MV-4-11 (cell line): ENCODE results near the gene PSME2.
A peak's percentile ranks its signal among the peaks of the same experiment; 100 is the strongest.
"Not testable (repeated sequence)": the region's sequence is repeated elsewhere in the genome, so short reads cannot be mapped to it uniquely, and the experiment has no call there.

Experiments used
- DNase-seq: peaks from one replicate; lab custom pipeline; 2025; lab: John Stamatoyannopoulos, UW

PSME2 gene

DNA sequence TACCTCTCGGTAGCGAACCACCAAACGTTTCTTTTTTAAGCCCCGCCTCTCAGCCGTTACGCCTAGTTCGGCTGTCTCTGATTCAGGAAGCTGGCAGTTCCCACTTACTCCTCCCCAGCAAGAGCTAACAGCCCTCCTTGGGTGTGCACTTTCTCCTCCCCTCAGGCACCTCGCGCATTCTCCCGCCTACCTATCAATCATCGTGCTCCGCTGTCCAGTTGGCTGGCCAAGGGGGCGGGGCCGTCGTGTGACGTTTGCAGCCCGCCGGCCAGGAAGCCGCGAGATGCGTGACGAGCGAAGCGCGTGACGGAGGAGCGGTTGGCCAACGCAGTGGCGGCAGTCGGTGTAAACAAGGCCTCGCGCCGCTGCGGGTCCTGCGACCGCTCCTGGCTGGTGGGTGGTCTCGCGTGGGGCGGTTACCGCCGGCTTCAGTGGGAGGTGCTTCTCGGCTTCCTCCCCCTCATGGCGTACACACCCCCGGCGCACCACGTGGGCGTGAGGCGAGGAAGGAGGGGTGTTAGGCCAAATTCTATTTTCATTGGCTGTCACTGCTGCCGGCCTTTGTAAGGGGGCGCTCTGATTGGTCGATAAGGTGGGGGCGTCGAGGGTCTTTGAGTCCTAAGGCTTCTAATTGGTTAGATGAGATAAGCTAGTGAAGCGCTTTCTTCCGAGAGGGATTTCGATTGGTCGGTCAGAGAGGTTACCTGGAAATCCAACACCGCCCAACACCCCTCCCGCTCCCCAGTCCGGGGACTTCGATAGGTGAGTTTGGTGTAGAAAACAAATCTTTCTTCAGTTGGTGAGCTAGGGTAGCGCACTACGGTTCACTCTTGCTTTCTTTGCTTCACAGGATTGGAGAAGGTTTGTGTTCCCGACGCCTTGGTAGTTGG, 31.6 kb downstream of the PSME2 start, which contains the start of the genes DCAF11 and NRL:
DCAF11 (plus strand) TSS at position 246 of the 890 bp plus-strand sequence. CDS start 818 bp downstream, outside the sequence.
NRL (minus strand) TSS at position 418 of the 890 bp plus-strand sequence. CDS start 32,101 bp downstream, outside the sequence.
- peak; percentile 100 for DNase-seq

DNA sequence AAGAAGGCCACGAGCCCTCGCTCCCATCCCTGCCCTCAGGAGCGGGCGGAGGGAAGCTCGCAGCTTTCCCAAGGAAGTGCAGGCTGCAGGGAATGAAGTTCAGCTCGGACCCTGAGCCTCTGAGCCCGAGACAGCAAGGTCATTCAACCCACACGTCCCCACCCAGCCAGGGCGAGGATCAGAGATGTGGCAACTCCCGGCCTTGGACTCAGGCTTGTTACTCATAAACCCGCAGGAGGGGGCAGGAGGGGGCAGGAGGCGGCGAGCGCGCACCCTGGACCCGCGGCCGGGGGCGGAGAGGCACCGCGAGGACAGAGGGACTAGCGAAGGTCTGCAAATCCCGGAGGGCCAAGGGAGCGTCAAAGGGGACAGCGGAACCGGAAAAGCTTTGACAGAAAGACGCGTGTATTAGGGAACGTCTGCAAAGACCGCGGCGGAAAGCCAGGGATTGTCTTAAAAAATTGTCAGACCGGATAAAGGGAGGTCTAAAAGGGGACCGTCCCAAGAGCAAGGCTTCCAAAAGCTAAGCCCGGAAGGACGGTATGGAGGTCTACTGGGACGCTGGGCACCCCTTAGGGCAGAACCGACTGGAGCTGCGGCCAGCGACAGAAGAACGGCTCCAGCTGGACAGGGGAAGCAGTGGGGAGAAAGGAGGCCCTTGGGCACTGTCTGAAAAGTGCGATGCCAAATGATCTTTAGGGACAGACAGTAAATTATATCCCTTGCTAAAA, 32.4 kb downstream of the PSME2 start:
- peak; percentile 96 for DNase-seq

DNA sequence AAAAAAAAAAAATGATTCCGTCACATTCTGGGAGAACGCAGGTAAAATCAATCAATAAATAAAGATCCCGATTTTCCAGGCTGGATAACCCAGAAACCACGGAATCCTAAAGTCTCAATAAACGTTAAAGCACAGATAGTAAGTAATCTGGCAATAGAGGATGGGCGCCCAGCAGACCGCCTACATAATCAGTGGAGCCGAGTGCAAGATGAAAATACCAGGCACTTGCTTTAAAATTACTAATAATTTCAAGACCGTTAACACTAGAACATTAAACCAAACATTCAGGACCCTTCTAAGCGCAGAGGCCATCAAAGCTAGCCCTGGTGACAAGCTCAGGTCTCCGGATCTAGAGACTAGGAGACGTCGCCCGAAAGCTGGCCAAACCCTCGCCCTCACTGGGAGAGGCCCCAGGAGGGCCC, 33.0 kb downstream of the PSME2 start:
- DNase-seq = no peak

DNA sequence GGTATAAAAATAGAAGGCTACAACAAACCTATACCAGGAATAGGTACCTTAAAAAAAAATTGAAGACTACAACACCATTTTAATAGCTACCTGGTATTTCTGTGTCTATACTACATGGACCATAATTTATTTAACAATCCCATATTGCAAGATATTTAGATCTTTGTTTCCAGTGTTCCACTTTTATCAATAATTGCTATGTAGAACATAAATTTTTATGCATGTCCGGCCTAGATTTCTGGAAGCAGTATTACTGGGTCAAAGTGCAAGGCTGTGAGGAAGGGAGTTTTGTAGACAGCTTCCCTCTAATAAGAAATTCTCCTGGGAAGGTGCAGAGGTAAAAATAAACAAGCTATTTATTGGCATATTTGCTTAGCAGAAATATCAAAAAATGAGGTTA, 35.9 kb downstream of the PSME2 start:
- DNase-seq = no peak

DNA sequence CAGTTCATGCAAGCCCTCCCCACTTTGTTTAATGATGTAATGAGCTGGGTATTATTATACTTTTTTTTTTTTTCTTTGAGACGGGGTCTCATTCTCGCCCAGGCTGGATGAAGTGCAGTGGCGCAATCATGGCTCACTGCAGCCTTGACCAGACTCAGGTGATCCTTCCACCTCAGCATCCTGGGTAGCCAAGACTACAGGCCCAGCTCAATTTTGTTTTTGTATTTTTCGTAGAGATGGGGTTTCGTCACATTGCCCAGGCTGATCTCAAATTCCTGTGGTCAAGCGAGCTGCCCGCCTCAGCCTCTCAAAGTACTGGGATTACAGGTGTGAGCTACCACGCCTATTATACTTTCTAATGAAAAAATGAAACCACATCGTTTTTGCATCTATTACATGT, 36.4 kb downstream of the PSME2 start:
- DNase-seq = no peak

DNA sequence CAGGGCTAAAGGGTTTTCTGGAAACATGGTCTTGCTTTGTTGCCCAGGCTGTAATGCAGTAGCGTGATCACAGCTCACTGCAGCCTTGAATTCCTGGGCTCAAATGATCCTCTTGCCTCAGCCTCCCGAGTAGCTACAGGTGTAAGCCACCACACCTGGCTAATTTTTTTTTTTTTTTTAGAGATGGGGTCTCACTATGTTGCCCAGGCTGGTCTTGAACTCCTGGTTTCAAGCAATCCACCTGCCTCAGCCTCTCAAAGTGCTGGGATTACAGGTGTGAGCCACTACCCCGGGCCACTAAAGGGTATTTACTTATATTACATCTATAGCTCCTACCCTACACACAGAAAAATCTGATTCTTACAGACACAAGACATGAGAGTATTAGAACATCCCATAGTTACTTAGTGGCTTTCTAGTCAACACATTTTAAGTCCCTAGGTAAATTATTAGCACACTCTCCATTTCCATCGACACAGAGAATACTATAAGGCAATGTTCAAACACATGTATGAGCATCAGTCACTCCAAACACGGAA, 38.0 kb downstream of the PSME2 start:
- DNase-seq = no peak

DNA sequence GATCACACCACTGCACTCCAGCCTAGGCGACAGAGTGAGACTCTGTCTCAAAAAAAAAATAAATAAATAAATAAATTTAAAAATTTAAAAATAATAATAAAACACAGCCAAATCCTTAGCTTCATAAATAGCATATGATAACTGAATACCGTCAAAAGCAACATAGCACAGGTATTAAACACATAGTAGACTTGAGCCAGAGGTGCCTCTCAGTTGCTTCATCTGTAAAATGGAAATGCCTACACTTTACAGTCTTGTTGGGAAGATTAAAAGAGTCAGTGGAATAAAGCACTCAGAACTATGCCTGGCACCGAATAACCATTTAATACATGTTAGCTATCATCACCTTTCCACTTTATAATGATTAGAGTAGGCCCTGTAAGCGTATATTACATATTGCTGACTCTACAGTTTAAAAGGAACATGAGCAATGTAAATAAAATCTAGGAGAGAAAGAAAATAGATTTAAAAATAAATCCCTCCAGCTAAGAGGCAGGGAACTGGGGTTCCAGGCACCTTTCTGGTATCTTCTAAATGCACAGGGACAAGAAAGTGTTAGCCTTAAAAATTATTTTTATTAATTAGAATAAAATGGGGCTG, 39.6 kb downstream of the PSME2 start:
- no peak for DNase-seq

DNA sequence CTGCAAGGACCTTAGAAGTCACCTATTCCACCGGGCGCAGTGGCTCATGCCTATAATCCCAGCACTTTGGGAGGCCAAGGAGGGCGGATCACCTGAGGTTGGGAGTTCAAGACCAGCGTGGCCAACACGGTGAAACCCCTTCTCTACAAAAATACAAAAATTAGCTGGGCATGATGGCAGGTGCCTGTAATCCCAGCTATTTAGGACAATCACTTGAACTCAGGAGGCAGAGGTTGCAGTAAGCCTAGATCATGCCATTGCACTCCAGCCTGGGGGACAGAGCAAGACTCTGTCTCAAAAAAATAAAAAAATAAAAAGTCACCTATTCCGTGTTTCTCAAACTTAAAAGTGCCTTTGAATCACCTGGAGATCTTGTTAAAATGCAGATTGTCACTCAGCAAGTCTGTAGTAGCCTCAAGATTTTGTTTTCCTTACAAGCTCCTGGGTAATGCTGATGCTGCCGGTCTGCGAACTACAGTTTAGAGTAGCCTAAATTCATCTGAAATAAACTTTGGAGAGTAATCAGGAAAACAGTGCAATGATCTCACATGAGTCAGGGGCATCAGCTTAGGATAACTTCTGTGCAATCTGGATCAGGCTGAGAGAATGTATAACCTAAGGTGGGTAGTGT, 40.7 kb downstream of the PSME2 start:
- not testable (repeated sequence) for DNase-seq

DNA sequence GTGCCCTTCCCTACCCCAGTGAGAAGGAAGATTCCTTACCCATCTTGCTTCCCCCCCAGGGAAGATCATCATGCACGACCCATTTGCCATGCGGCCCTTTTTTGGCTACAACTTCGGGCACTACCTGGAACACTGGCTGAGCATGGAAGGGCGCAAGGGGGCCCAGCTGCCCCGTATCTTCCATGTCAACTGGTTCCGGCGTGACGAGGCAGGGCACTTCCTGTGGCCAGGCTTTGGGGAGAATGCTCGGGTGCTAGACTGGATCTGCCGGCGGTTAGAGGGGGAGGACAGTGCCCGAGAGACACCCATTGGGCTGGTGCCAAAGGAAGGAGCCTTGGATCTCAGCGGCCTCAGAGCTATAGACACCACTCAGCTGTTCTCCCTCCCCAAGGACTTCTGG, 43.0 kb downstream of the PSME2 start:
- no peak for DNase-seq

DNA sequence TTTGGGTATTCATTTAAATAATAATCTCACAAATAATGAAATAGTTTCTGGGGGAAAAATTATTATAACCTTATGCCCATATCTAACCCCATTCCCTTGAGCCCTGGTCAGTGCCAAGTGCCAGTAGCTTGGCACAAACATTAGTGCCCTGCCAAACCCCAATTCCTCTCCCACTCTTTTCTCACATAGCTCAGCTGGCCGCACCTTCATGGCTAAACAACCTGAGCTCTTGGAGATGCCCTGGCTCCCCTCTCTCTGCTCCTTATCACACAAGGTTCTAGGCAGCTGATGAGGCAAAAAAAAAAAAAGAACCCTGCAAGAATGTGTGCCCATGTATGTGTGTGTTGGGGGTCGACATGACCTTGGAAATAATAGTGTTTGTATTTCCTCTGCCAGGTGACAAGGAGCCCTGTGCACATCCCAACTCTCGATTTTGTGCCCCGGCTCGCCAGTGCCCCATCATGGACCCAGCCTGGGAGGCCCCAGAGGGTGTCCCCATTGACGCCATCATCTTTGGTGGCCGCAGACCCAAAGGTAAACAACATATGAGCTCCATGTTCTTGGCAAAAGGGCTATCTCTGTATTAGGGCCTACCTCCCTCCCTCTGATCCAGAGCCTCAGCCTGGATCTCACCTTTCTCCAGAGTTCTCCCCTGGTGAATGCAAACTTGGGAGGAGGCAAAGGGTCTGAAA, 43.9 kb downstream of the PSME2 start:
- no peak for DNase-seq

DNA sequence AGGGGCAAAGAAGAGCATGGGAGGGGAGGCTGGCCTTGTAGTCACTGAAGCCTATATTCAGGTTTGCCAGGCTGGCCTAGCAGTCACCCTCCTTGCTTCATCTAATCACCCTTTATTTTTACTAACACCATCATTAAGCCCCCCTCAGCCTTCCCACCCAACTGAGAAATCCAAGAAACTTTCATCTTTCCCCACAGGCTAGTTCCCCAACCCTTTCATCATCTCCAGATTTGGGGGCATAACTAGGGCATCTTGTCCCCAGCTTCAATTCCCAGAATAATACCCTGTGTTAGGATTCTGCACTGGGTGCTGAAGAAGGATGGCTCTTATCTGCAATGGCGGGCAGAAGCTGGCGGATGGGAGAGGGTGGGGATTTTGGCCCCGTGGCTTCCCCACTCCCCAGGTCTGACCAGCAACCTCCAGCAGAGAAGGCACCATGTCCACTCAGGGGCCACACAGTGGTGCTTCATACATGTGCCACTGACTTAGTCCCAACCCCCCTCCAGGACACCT, 45.4 kb downstream of the PSME2 start:
- no peak for DNase-seq

DNA sequence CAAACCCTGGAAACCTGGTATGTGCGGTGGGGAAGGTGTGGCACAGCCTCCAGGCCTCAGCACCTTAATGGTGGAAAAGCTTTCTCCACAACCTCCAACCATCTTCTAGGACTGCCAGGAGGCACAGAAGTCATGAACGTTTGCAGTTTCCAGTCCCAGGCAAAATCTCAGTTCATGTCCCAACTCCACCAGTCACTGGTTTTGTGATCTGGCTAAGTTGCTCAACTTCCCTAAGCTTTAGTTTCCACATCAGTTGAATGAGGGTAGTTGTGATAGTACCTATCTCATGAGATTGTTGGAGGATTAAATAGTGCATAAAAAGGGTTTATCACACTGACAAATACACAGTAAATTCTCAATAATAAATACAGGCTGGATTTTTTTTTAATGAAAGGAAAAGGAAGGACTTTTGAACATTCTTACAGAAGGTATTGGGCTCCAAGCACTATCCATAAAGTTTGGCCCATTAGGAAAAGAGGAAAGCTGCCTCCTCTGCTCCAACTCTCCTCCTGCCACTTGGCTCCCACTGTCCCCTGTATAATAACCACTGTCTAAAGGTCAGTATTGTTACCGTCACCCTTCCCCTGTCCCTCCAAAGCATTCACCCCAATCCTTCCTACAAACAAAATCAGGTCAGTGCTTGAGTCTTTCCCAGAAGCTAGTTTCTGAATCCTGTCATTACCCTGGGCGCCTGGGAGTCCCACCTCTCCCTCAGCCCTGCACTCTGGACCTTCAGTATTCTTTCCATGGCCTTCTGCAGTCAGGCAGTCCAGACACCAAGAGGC, 46.0 kb downstream of the PSME2 start:
- DNase-seq = peak; percentile 34

DNA sequence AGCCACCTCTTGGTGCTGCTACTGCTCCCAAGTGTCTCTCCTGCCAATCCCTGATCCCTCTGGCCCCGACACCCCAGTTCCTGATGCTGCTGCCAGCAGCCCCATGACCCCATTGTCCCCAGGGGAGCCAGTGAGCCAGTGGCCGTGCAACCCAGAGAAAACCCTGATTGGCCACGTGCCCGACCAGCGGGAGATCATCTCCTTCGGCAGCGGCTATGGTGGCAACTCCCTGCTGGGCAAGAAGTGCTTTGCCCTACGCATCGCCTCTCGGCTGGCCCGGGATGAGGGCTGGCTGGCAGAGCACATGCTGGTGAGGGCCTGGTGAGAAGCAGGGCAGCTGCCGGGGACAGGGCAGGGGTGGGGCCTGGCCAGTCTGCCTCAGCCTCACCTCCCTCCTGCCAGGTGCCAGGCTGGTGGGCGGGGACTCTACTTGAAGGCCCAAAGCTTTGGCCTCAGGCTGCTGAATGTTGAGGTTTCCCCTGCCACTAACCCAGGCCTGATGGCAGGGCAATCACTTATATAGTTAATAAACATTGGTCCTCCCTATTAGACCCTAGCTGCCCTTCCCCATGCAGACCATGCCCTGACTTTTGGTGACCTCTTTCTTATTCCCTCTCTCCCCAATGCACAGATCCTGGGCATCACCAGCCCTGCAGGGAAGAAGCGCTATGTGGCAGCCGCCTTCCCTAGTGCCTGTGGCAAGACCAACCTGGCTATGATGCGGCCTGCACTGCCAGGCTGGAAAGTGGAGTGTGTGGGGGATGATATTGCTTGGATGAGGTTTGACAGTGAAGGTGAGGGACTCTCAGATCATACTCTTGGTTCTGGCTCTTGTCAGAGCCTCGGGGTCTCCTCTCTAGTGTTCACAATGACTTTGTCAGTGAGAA, 47.2 kb downstream of the PSME2 start:
- no peak for DNase-seq

DNA sequence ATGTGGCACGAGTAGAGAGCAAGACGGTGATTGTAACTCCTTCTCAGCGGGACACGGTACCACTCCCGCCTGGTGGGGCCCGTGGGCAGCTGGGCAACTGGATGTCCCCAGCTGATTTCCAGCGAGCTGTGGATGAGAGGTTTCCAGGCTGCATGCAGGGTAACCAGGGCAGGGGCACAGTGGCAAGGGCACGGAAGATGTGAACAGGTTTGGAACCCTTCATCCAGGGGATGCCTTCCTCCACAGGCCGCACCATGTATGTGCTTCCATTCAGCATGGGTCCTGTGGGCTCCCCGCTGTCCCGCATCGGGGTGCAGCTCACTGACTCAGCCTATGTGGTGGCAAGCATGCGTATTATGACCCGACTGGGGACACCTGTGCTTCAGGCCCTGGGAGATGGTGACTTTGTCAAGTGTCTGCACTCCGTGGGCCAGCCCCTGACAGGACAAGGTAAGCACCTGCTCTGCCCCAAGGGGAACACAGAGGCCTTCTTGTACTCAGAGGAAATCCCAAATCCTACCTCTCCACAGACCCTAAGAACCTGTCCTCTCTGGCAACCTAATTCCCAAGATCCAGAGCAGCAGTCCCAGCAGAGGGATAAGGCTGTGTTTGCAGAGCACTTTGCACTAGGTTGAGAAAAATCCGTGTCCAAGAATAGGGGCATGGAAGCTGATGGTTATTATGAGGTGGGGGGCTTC, 48.0 kb downstream of the PSME2 start:
- DNase-seq = no peak

DNA sequence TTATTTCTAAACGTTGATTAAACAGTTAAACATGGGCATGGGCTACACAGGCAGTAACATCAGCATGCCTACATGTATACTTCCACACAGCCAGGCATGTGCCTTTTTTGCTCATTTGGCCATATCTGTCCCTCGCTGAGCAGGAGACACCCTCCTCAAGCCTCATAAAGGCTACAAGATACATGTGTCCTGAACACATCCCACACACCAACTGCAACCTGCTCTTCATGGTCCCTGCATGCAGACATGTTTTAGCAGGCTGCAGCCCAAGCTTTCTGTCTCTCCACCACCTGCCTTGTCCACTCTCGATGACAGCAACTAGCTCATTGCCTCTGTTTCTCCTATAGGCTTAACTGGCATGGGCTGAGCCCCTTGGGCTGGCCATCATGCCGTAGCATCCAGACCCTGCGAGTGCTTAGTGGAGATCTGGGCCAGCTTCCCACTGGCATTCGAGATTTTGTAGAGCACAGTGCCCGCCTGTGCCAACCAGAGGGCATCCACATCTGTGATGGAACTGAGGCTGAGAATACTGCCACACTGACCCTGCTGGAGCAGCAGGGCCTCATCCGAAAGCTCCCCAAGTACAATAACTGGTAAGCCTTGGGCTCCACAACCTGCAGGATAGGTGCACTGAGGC, 49.7 kb downstream of the PSME2 start:
- no peak for DNase-seq

DNA sequence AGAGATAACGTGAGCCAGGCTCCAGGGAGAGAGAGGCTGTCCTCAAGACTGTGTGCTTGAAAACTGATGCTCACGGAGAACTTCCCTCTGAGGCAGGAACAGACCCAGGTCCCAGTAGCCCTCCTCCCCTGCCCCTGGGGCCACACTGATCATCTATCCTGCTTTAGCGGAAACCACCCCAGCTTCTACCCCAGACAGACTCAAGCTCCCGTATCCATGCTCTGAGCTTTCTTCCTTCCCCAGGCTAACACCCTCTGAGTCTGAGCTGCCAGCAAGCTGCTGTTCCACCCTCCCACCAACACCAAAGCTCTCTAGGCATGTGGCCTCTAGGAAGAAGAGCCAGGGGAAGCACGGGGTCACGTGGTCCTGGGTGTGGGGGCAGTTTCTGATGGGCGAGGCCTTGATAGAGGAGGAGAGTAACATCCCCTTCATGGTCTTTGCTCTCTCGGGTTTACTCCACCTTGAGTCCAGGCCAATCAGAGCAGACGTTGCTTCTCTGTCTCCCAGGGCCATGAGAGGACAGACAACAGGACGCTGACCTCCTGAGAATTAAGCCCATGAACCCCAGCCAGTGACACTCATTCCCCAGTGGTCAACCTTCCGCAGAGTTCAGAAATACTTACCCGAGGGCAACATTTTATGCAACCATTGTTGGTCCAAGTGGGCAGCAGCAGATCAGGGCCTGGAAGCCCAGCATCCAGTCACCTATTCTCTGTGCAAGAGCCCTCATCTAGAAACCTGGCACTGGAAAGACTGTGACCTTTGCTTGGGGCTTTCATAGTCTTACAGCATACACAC, 50.9 kb downstream of the PSME2 start:
- peak; percentile 28 for DNase-seq

DNA sequence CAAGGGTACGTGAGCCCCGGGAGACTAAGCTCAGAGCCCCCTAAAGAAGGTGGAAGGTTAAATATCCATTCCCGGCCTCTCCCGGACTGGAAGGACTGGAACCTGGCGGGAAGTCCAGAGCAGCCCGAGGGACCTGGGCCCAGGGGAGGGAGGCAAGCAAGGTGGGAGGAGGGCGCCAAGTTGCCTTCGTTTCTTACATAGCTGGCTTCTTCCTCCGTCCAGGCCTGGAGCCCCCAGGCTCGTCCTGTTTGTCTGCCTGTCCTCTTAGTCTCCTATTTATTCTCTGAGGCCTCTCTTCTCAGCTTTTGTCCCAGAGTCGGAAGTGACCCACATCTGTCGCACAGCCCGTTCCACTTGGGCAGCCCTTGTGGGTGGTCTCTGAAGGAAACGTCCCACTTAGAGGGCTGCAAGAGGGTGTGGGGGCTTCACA, 51.6 kb downstream of the PSME2 start:
- no peak for DNase-seq
